ENCODE measurements around the gene TTLL11.

The TTLL11 gene

DNA sequence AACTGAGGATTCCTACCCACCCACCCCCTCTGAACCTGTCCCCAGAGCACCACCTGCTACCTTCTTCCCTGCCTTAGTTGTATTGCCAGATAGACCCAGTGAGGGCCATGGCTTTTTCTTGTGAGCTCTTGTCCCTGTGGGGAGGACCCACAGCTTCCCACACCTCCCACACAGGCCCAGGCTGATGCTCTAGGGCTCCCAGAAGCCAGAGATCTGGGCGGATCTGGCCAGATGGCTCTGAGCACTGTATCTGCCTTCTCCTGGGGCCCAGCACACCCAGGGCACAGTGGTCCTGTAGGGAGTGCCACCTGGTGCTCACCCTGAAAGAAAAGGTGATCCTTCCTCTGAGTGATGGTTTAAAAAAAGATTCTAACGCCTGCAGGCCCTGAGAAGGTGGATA, 310.0 kb downstream of the TTLL11 start:
- no peak for DNase-seq (ENCODE audit: low read depth, low spot score)
- H3K27ac ChIP-seq: no peak overlapping the region

DNA sequence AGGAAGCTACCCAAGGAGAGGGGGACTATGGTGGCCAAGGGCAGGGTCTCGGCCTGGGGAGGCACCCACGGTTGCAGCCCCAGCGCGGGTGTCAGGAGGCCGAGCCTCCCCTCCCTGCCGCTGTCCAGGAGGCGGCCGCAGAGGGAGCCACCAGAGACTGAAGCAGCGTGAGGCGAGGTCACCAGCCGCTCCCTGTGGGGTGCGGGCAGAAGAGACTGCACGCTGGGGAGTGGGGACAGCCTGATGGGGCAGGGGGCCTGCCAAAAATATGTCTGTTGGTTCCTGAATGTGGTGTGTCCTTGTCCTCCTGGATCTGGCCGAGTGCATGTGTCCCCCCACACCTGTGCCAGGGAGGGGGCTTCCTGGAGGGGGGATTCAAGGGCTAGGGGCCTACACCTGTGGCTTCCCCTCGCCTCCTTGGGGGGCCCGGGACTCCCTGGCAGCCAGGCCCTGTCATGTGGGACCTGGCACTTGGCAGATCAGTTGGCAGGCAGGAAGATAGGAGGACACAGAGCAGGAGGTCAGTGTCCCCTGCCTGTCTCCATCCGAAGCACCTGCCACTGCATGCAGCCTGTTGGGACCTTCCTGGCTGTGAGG, 310.5 kb downstream of the TTLL11 start:
- H3K27ac ChIP-seq: no peak overlapping the region
- no peak for DNase-seq (ENCODE audit: low read depth, low spot score)

DNA sequence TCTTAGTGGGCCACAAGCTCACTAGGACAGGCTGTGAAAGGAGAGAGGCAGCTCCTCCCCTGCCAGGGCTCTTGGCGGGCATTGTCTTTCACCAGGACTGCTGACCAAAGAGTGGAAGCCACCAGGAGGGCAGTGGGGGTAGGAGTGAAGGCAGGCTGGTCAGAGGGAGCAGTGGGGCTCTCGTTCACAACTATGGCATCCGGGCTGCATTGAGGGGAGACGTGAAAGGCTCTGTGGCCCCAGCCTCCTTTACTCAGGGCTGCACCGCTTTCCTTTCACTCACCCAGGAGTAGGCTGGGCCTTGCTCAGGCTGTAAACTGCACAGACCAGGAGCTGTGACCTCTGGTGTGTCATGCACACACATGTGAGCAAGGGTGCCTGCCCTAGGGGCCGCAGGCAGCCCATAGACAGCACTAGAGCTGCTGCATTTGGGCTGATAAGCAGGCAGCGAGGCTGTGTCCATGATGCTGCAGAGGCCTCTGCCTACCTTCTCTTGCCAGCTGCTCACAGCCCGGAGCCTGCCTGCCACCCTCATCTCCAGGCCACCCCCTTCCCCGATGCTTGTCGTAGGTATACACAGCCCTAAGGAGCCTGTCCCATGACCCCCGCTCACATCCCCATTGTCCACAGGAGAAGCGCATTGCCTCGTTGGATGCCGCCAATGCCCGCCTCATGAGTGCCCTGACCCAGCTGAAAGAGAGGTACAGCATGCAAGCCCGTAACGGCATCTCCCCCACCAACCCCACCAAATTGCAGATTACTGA, 311.2 kb downstream of the TTLL11 start:
- no peak for DNase-seq (ENCODE audit: low read depth, low spot score)
- H3K27ac ChIP-seq: no peak overlapping the region

DNA sequence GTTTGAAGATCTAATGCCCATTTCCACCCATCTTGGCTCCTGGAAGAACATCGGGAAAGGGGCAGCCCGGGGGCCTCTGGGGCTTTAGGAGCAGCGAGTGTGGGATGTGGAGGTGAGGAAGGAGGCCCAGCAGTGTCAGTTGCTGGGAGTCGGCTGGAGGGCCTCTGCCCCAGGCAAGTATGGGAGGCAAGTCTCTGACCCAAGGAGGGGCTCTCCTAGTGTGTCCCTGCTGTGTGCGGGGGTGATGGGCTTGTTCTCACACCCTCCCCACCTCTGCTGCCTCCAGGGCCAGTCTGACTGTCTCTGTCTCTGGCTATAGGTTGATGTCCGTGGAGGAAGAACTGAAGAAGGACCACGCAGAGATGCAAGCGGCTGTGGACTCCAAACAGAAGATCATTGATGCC, 312.0 kb downstream of the TTLL11 start:
- DNase-seq (ENCODE audit: low read depth, low spot score): no peak
- no peak overlapping the region for H3K27ac ChIP-seq

DNA sequence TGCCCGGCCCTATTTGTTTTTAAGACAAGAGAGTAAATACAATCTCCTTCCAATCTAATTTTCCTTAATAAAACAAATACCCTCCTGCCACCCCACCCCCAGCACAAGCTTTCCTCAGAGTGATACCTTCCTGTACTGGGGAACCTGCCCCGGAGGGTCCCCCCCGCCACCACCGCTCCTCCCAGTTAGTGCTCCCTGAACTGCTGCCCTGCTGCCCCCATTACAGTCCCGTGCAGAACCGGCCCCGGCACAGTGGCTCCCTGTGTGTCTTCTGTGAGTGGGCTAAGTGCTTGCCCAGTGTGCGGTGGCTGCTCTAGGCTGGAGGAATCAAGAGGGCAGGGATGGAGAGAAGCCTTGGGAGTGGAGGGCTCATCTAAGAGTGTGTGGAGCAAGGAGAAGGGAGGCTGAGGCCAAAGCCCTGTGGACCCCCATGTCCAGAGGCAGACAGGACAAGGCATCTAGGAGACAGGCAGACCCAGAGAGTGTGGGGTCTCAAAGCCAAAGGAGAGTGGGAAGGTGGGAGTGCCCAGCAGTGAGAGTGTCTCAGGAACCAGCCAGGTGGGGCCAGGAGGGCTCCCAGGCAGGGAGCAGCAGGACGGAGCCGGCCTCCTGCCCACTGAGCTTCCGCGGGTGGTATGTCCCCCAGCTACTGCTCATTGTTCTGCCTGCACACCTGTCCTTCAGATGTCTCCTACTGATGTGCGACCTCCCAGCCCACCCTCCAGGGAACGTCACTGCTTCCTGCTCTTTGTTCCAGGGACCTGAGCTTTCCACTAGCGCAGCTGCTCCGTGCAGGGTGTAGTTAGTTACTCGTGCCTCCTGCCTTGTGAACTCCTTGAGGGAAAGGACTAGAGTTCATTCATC, 312.7 kb downstream of the TTLL11 start:
- no peak overlapping the region for H3K27ac ChIP-seq
- DNase-seq (ENCODE audit: low read depth, low spot score): no peak

DNA sequence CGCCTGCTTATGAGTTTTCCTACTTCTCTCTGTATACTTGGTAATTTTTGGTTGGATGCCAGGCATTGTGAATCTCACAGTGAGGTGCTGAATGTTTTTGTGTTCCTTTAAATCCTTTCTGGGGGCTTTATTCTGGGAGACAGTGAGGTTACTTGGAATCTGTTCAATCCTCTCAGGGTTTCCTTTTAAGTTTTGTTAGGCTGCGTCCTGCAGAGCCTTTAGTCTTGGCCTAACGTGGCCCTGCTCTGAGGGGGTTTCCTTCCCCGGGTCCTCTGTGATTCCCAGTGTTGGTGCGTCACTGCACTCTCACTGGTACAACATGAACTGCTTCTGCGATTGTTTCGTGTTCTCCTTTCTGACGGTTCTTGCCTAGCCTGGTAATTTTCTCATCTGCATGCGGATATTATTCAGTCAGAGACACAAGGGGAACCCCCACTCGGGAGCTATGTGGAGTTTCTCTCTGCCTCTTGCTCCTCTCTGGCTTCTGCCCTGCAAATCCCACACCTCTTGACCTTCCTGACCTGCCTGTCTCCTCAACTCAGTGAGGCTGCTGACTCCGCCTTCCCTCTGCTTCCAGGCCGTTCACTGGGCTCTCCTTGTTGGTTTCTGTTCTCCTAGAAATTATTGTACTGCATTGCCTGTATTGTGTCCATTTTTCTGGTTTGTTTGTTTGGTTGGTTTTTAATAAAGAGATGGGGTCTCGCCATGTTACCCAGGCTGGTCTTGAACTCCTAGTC, 313.6 kb downstream of the TTLL11 start:
- DNase-seq (ENCODE audit: low read depth, low spot score): no peak
- H3K27ac ChIP-seq: no peak overlapping the region

DNA sequence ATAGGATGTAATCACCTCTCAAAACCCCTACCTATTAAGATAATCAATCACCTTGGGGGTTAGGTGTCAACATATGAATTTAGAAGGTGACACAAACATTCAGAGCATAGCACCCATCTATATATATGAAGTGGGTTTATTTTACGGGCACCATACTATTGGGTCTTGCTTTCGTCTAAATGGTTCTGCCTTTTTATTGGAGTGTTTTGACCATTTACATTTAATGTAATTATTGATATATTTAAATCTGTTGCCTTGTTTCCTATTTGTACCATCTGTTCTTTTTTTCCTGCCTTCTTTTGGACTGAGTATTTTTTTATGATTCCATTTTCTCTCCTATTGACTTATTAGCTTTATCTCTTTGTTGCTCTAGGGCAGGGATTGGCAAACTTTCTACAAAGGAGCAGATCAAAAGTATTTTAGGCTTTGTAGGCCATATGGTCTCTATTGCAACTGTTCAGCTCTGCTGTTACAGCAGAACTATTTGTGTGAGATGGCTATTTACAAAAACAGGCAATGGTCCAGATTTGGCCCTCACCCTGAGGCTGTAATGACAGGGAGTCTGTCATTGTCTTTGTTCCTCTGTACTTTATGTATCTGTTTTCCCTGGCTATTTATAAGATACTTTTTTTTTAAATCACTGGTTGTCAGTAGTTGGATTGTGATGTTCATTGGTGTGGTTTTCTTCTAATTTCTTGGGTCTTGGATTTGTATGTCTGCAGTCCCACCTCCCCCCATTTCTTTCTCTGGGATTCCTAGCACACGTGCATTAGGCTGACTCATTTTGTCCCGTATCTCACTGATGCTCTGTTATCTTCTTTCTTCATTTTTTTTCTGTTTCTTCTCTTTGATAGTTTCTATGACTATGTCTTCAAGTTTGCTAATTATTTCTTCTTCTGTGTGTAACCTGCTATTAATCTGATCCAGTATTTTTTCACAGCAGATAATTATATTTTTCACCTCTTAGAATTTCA, 314.6 kb downstream of the TTLL11 start:
- H3K27ac ChIP-seq: no peak overlapping the region
- no peak for DNase-seq (ENCODE audit: low read depth, low spot score)

DNA sequence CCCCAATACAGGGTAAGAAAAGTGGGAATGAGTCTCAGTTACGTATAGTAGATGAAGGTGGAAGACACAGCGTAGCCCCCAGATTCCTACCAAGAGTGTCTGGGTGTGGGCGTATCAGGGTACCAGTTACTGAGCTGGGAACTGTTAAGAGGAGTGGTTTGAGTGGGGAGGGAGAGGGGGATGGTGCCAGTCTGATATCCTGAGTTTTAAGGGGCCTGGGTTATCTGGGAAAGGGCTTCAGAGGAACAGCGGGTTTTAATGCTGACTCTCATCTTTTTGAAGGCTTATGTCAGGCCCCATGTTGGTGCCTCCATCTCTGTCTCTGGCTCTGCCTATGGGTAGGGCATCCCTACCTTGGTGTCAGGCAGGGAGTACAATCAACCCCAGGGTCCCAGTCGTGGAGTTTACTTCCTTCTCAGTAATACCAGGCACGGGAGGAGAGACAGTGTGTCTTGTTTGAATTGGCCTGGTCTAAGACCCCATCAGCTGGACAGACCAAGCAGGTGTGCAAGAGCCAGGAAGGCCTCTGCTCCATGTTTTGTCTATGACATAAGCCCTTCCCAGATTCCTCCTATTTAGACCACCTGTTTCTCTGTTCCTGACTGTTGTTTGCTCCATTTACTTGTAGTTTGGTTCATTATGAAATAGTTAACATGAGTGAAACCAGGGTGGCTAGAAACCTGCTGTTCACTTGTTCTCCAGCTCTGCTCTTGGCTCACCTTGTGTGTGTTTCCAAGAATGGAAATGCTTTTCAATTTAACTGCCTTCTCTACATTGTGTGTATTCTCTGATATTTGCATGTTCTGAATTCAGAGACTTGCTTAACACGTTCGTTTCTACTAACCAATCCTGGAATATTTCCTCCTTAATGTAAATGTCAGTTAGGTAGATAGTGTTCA, 316.1 kb downstream of the TTLL11 start:
- no peak overlapping the region for H3K27ac ChIP-seq
- DNase-seq (ENCODE audit: low read depth, low spot score): no peak

DNA sequence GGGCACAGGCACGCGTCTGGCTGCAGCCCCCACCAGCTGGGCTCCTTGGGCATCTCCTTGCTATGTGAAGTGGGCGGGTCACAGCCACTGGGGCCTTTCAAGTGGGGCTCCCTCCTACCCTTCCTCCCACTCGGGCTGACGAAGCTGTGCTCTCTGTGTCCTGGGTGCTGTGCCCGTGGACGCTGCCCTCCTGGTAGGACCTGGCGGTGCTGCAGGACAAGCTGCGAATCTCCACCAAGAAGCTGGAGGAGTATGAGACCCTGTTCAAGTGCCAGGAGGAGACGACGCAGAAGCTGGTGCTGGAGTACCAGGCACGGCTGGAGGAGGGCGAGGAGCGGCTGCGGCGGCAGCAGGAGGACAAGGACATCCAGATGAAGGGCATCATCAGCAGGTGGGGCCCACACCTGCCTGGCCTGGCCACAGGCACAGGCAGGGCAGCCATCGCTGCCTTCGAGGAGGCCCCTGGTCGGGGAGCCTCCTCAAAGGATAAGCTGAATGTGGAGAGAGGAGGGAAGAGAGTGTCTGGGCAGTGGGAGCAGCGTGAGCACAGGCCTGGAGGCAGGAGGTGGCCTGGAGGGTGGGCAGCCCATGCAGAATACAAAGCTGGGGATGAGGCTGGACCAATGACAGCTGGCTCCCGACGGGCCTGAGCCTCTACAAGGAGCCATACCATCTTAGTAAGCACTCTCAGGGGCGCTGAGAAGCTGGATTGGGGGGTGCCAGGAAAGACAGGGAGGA, 316.9 kb downstream of the TTLL11 start:
- no peak overlapping the region for H3K27ac ChIP-seq
- DNase-seq (ENCODE audit: low read depth, low spot score): no peak

DNA sequence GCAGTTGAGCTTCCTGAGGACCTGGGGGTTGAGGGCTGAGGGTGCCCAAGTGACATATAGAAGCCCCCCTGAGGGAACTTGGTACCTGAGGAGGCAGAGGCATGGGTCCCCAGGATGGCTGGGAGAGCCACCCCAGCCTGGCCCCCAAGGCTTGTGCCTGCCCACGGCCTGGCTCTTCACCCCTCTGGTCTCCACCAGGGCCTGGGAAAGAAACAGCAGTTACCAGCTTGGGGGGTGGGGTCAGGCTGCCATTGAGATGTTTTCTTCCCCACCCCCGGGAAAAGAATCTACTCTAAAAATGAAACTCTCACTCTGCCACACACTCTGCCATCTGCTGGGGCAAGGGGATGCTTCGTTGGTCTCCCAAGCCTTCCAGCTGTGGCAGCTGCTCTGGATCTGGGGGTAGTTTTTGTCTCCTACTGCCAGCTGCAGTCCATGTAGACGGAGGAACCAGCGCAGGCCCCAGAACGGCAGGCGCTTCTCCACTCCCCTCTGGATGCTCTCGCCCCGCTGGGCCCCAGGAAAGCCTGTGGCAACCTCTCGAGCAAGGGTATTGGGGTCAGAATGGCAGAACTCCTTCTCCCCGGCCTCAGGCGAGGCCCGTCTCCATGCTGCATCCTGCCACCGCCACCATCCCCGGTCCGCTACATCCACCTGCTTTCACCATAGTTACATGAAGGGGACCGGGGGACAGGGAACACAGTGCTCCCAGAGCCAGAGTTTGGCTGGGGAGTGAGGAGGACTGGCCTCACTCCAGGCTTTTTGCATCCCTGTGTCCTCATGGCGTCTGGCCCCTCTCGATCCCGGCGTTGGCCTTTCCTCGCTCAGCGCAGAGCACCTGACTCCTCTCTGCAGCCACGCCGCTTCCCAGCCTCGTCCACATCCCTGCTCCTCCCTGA, 318.1 kb downstream of the TTLL11 start:
- no peak for DNase-seq (ENCODE audit: low read depth, low spot score)
- no peak overlapping the region for H3K27ac ChIP-seq

DNA sequence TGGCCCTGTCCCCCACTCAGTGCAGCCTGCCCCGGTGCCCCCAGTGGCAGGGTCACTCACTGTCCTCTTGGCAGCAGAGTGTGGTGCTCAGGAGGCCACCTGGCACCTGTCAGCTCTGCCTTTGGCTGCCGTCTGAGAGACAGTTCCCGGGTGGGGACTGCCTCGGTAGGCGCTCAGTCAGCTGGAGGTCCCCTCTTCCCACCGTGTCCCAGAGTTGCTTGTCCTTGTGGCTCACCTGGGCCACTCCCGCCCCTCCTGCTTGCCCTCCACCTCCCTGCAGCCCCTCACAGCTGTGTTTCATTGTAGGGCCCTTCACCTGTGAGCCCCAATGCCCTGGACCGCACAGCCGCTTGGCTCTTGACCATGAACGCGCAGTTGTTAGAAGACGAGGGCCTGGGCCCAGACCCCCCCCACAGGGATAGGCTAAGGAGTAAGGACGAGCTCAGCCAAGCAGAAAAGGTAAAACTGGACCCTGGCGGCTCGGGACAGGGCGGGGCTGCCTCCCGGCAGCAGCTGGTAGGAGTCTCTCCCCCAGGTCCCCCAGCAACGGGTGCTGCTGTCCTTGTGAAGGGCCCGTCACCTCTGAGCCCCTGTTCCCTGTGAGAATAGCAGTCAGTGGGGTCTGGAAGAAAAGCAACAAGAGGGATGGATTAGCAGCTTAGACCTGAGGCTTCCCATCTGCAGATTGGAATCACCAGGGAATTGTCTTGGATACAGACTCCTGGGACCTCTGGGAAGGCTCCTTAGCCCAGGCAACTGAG, 319.0 kb downstream of the TTLL11 start:
- H3K27ac ChIP-seq: no peak overlapping the region
- DNase-seq (ENCODE audit: low read depth, low spot score): no peak

DNA sequence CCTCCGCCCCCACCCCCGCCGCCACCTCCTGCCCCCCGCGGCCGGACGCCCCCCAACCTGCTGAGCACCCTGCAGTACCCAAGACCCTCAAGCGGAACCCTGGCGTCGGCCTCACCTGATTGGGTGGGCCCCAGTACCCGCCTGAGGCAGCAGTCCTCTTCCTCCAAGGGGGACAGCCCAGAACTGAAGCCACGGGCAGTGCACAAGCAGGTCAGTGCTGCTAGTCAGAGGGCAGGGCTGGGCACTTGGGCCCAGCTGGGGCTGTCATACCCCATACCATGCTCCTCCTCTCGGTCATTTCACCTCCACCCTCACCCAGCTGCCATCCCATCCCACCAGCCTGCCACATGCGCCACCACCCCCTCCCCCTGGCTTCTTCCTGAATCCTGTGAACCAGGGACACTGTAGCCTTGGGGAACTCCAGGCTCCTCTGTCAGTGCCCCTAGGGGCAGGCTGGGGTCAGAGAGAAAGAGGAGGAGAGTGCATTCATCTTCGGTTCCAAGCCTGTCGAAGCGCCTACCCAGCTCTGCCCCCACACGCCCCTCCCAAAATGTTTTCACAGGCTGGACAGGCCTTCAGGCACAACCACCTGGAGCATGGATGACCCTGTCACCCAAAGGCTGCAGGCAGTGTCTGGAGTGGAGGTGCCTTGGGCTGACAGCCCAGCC, 319.7 kb downstream of the TTLL11 start:
- no peak for DNase-seq (ENCODE audit: low read depth, low spot score)
- no peak overlapping the region for H3K27ac ChIP-seq

DNA sequence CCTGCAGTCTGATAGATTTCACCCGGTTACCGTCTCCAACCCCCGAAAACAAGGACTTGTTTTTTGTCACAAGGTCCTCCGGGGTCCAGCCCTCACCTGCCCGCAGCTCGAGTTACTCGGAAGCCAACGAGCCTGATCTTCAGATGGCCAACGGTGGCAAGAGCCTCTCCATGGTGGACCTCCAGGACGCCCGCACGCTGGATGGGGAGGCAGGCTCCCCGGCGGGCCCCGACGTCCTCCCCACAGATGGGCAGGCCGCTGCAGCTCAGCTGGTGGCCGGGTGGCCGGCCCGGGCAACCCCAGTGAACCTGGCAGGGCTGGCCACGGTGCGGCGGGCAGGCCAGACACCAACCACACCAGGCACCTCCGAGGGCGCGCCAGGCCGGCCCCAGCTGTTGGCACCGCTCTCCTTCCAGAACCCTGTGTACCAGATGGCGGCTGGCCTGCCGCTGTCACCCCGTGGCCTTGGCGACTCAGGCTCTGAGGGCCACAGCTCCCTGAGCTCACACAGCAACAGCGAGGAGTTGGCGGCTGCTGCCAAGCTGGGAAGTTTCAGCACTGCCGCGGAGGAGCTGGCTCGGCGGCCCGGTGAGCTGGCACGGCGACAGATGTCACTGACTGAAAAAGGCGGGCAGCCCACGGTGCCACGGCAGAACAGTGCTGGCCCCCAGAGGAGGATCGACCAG, 320.4 kb downstream of the TTLL11 start:
- H3K27ac ChIP-seq: no peak overlapping the region
- DNase-seq (ENCODE audit: low read depth, low spot score): no peak

All from epithelial cell of prostate (primary cell).